Neural crest cell (in vitro differentiated cells): ENCODE results near the gene FOXJ3. TPM values are rescaled to one million over a fixed set of nuclear protein-coding genes. Genes with fewer than 3 reads are reported as not detected.

Experiments used
- DNase-seq: peaks from one replicate; pipeline ENCODE4 v3.0.0; 2021; ENCODE audit warnings: low read depth, mixed read lengths, low spot score
- H3K27ac Mint-ChIP-seq: one replicate; pipeline ENCODE4 v1.8.0; 2021; ENCODE audit warnings: mild to moderate bottlenecking, mixed read lengths; ENCODE audit not compliant: unreplicated experiment
- H3K27me3 Mint-ChIP-seq: 2 replicates; pipeline ENCODE4 v1.8.0; 2021; ENCODE audit warnings: low read depth, mild to moderate bottlenecking, mixed read lengths
- H3K36me3 Mint-ChIP-seq: 2 replicates; pipeline ENCODE4 v1.8.0; 2021; ENCODE audit warnings: low read depth, mild to moderate bottlenecking, mixed read lengths
- H3K4me1 Mint-ChIP-seq: 2 replicates; pipeline ENCODE4 v1.8.0; 2021; ENCODE audit warnings: mixed read lengths
- H3K4me3 Mint-ChIP-seq: one replicate; pipeline ENCODE4 v1.8.0; 2021; ENCODE audit warnings: mild to moderate bottlenecking, mixed read lengths
- H3K9me3 Mint-ChIP-seq: 2 replicates; pipeline ENCODE4 v1.8.0; 2021; ENCODE audit warnings: mixed read lengths
- CTCF ChIP-seq: fragments of 200-600 bp; sonication (generic); conservative IDR thresholded peaks from 2 replicates; pipeline ENCODE4 v1.5.0; 2021; ENCODE audit warnings: antibody characterized with exemption, mild to moderate bottlenecking
- total RNA-seq: library from RNA; stranded (reverse); gene quantifications from 2 replicates; pipeline ENCODE4 v1.2.1, GENCODE V29; 2021

FOXJ3 gene
- total RNA-seq, 1 donor from 2014 or later = 40.2 TPM

GRCh38 chr1:42320708-42321107 is 14.3 kb downstream of the FOXJ3 start:
- peaks cover 21% of the 10 kb centered on the region for H3K4me1 Mint-ChIP-seq
- no peak overlapping the region for H3K4me3 Mint-ChIP-seq
- no peaks in the 10 kb centered on the region for H3K9me3 Mint-ChIP-seq
- H3K27ac Mint-ChIP-seq = no peak overlapping the region
- H3K27me3 Mint-ChIP-seq = no peaks in the 10 kb centered on the region
- H3K36me3 Mint-ChIP-seq = no peaks in the 10 kb centered on the region
- TF ChIP-seq CTCF = no peak
- no peak for DNase-seq

- Mint-ChIP-seq H3K27ac (peak overlapping the region; percentile 10), H3K4me3 (no peak overlapping the region), H3K4me1 (peaks cover 28% of the 10 kb centered on the region), H3K9me3 (no peaks in the 10 kb centered on the region), H3K27me3 (no peaks in the 10 kb centered on the region), H3K36me3 (no peaks in the 10 kb centered on the region)
- DNase-seq = no peak
- TF ChIP-seq CTCF = no peak
Observed at GRCh38 chr1:42319871-42320484, 15.1 kb downstream of the FOXJ3 start.

- Mint-ChIP-seq H3K9me3 (no peaks in the 10 kb centered on the region), H3K27ac (no peak overlapping the region), H3K27me3 (no peaks in the 10 kb centered on the region), H3K4me1 (peaks cover 35% of the 10 kb centered on the region), H3K4me3 (no peak overlapping the region), H3K36me3 (no peaks in the 10 kb centered on the region)
- no peak for DNase-seq
- no peak for TF ChIP-seq CTCF
Observed at GRCh38 chr1:42319128-42319851, 15.7 kb downstream of the FOXJ3 start.

GRCh38 chr1:42318601-42319000 is 16.4 kb downstream of the FOXJ3 start:
- no peak overlapping the region for H3K27ac Mint-ChIP-seq
- H3K9me3 Mint-ChIP-seq = no peaks in the 10 kb centered on the region
- no peaks in the 10 kb centered on the region for H3K36me3 Mint-ChIP-seq
- DNase-seq = no peak
- peaks cover 36% of the 10 kb centered on the region for H3K4me1 Mint-ChIP-seq
- TF ChIP-seq CTCF = no peak
- H3K4me3 Mint-ChIP-seq = no peak overlapping the region
- no peaks in the 10 kb centered on the region for H3K27me3 Mint-ChIP-seq

GRCh38 chr1:42317308-42317707 is 17.7 kb downstream of the FOXJ3 start:
- Mint-ChIP-seq H3K27me3 (no peaks in the 10 kb centered on the region), H3K4me3 (no peak overlapping the region), H3K27ac (no peak overlapping the region), H3K9me3 (no peaks in the 10 kb centered on the region), H3K4me1 (peaks cover 33% of the 10 kb centered on the region), H3K36me3 (no peaks in the 10 kb centered on the region)
- DNase-seq = no peak
- no peak for TF ChIP-seq CTCF
